PFSK-1 (cell line): ENCODE results near the gene SLC10A7.

Experiments
- POLR2AphosphoS5 ChIP-seq: IDR thresholded peaks from 2 replicates; pipeline ENCODE4 v1.6.1; 2012; ENCODE audit warnings: low read depth, mild to moderate bottlenecking, control low read depth, low read length, moderate library complexity
- SIN3A ChIP-seq: IDR thresholded peaks from 2 replicates; pipeline ENCODE4 v1.6.1; 2012; ENCODE audit warnings: mild to moderate bottlenecking, low read length, moderate library complexity, borderline replicate concordance; ENCODE audit not compliant: insufficient read depth

- TF ChIP-seq SIN3A (no peak), POLR2AphosphoS5 (no peak)
These were observed 173.9 kb downstream of the SLC10A7 start for GRCh38 chr4:146347822-146348221.
